ENCODE measurements around the gene SLC25A25. TPM values are rescaled to one million over a fixed set of nuclear protein-coding genes. Genes with fewer than 3 reads are reported as not detected.
A peak's percentile ranks its signal among the peaks of the same experiment; 100 is the strongest.

SLC25A25 gene
- total RNA-seq, 1 donor from 2014 or later: 16.8 TPM

DNA sequence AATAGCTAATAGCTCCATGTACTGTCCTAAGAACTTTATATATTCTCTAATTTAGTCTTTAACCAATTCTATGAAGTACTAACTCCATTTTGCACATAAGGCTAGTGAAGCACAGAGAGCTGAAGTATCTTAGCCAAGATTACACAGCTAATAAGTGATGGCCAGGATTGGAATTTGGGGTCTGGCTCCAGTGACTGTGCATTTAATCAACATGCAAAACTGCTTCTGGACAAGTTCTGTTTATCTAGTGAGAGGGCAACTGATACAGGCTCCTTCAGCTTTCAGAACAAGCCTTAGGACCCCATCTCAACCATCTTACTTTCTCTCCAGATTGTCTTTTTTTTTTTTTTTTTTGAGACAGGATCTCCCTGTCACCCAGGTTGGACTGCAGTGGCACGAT, 21.3 kb downstream of the SLC25A25 start:
- Mint-ChIP-seq H3K4me3 (no peak overlapping the region), H3K36me3 (ENCODE audit: low read depth) (no peaks in the 10 kb centered on the region), H3K27me3 (ENCODE audit: low read depth) (no peaks in the 10 kb centered on the region), H3K4me1 (peaks cover 39% of the 10 kb centered on the region), H3K27ac (ENCODE audit: unreplicated experiment) (no peak overlapping the region), H3K9me3 (no peaks in the 10 kb centered on the region)
- TF ChIP-seq CTCF (conservative IDR thresholded peaks at IDR 0.05): no peak
- DNase-seq (ENCODE audit: low read depth, low spot score): no peak

- DNase-seq (ENCODE audit: low read depth, low spot score): peak; percentile 39
- Mint-ChIP-seq H3K4me1 (peaks cover 45% of the 10 kb centered on the region), H3K27ac (ENCODE audit: unreplicated experiment) (peak overlapping the region; percentile 87), H3K27me3 (ENCODE audit: low read depth) (no peaks in the 10 kb centered on the region), H3K36me3 (ENCODE audit: low read depth) (no peaks in the 10 kb centered on the region), H3K9me3 (no peaks in the 10 kb centered on the region), H3K4me3 (peak overlapping the region; percentile 63)
- no peak for TF ChIP-seq CTCF (conservative IDR thresholded peaks at IDR 0.05)
These were observed 23.1 kb downstream of the SLC25A25 start for GRCh38 chr9:128091144-128091543.

- Mint-ChIP-seq H3K27me3 (ENCODE audit: low read depth) (no peaks in the 10 kb centered on the region), H3K4me1 (peaks cover 45% of the 10 kb centered on the region), H3K9me3 (no peaks in the 10 kb centered on the region), H3K4me3 (no peak overlapping the region), H3K36me3 (ENCODE audit: low read depth) (no peaks in the 10 kb centered on the region), H3K27ac (ENCODE audit: unreplicated experiment) (no peak overlapping the region)
- no peak for TF ChIP-seq CTCF (conservative IDR thresholded peaks at IDR 0.05)
- DNase-seq (ENCODE audit: low read depth, low spot score): no peak
These were observed 23.5 kb downstream of the SLC25A25 start for GRCh38 chr9:128091571-128091970.

- Mint-ChIP-seq H3K27ac (ENCODE audit: unreplicated experiment) (peak overlapping the region; percentile 24), H3K4me1 (peaks cover 46% of the 10 kb centered on the region), H3K27me3 (ENCODE audit: low read depth) (no peaks in the 10 kb centered on the region)
These were observed 24.4 kb downstream of the SLC25A25 start for GRCh38 chr9:128092199-128092977.

DNA sequence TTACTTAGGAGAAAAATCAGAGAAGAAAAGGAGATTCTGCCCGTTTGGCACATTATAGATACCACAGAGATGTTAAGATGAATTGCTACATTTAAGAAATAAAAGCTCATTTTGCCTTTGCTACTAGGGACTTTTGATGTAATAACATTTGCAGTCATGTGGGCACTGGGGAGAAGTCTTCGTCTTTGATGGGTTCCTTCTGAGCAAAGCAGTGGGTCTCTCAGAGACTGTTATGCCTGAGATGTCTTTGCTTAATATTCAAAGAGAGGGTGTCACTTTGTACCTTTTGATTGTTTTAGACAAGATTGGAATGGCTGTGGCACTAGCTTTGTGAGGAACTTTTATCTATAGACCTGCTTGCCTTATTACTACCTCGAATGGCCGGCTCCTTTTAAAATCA, 25.0 kb downstream of the SLC25A25 start:
- H3K4me3 Mint-ChIP-seq: no peak overlapping the region
- H3K27ac Mint-ChIP-seq (ENCODE audit: unreplicated experiment): peak overlapping the region; percentile 51
- H3K27me3 Mint-ChIP-seq (ENCODE audit: low read depth): no peaks in the 10 kb centered on the region
- no peak for TF ChIP-seq CTCF (conservative IDR thresholded peaks at IDR 0.05)
- peaks cover 42% of the 10 kb centered on the region for H3K4me1 Mint-ChIP-seq
- H3K9me3 Mint-ChIP-seq: no peaks in the 10 kb centered on the region
- no peaks in the 10 kb centered on the region for H3K36me3 Mint-ChIP-seq (ENCODE audit: low read depth)
- DNase-seq (ENCODE audit: low read depth, low spot score): no peak

More at GRCh38 chr9:128092199-128092977, 24.4 kb downstream of the SLC25A25 start:
- Mint-ChIP-seq H3K4me3 (no peak overlapping the region), H3K36me3 (ENCODE audit: low read depth) (no peaks in the 10 kb centered on the region), H3K9me3 (no peaks in the 10 kb centered on the region)
- no peak for TF ChIP-seq CTCF (conservative IDR thresholded peaks at IDR 0.05)
- DNase-seq (ENCODE audit: low read depth, low spot score): no peak

All from neural crest cell (in vitro differentiated cells).